ENCODE results near the gene CNN2.

GRCh38 chr19:1070931-1071791, 44.8 kb downstream of the CNN2 start:
- no peak for TF ChIP-seq GATA2 (IDR thresholded peaks at IDR 0.05; ENCODE audit: low read depth, low read length)
- no peak for TF ChIP-seq GATA3 (IDR thresholded peaks at IDR 0.05; ENCODE audit: low read depth, low read length)
